HG03354 (cell line): ENCODE data around the gene PRKG1.
A peak's percentile ranks its signal among the peaks of the same experiment; 100 is the strongest.

Experiments used
- ATAC-seq: cut with Tn5 transposase; IDR thresholded peaks from one replicate; pipeline ENCODE4 v1.9.1; 2021; ENCODE audit warnings: mild to moderate bottlenecking; ENCODE audit not compliant: unreplicated experiment, poor library complexity, severe bottlenecking

PRKG1 gene

GRCh38 chr10:51074238-51075028, at the start of gene PRKG1:
Gene PRKG1 (plus strand): TSS chr10:51074487.
- ATAC-seq, result peak; percentile 46

- ATAC-seq, result no peak
These were observed 45.9 kb upstream of the PRKG1 start for GRCh38 chr10:51028420-51028819.

- ATAC-seq, result no peak
These were observed 45.1 kb upstream of the PRKG1 start for GRCh38 chr10:51029172-51029641.

GRCh38 chr10:51030480-51030879, 43.8 kb upstream of the PRKG1 start:
- no peak for ATAC-seq

- ATAC-seq, result no peak
These were observed 42.3 kb upstream of the PRKG1 start for GRCh38 chr10:51031950-51032349.

GRCh38 chr10:51034769-51035168, 39.5 kb upstream of the PRKG1 start:
- no peak for ATAC-seq

GRCh38 chr10:51035344-51035743, 38.9 kb upstream of the PRKG1 start:
- ATAC-seq, result no peak

GRCh38 chr10:51045871-51046270, 28.4 kb upstream of the PRKG1 start:
- ATAC-seq, result no peak

GRCh38 chr10:51046654-51047053, 27.6 kb upstream of the PRKG1 start:
- ATAC-seq, result no peak

- ATAC-seq, result no peak
These were observed 26.4 kb upstream of the PRKG1 start for GRCh38 chr10:51047857-51048256.

- no peak for ATAC-seq
These were observed 25.5 kb upstream of the PRKG1 start for GRCh38 chr10:51048792-51049191.

- ATAC-seq, result no peak
These were observed 22.1 kb upstream of the PRKG1 start for GRCh38 chr10:51052163-51052562.

- ATAC-seq, result no peak
These were observed 16.4 kb upstream of the PRKG1 start for GRCh38 chr10:51057925-51058324.

GRCh38 chr10:51063166-51063565, 11.1 kb upstream of the PRKG1 start:
- ATAC-seq, result no peak

GRCh38 chr10:51063659-51064535, 10.4 kb upstream of the PRKG1 start:
- peak; percentile 64 for ATAC-seq

GRCh38 chr10:51066231-51066630, 8.1 kb upstream of the PRKG1 start:
- no peak for ATAC-seq

GRCh38 chr10:51072210-51072609, 2.1 kb upstream of the PRKG1 start:
- ATAC-seq, result no peak

GRCh38 chr10:51072921-51073434, 1.3 kb upstream of the PRKG1 start:
- no peak for ATAC-seq

- ATAC-seq, result peak; percentile 41
These were observed 642 bp upstream of the PRKG1 start for GRCh38 chr10:51073453-51074237.
